IMR-90 (cell line): ENCODE measurements around the gene PTPRN2. TPM values are rescaled to one million over a fixed set of nuclear protein-coding genes. Genes with fewer than 3 reads are reported as not detected.

Source experiments
- ATAC-seq: fragments of 200-7000 bp; cut with Tn5 transposase; 2 replicates; pipeline ENCODE4 v1.9.1; 2020; ENCODE audit warnings: low read depth, mild to moderate bottlenecking, moderate library complexity
- BruUV-seq: library from RNA; stranded (reverse); fragments of 400-500 nt; replicated peaks from 2 replicates; lab custom pipeline; 2021; lab: Mats Ljungman, UMichigan
- CTCF ChIA-PET: fragments of 300-600 bp; formaldehyde crosslinking; extraction: SDS; loops from one replicate; lab custom pipeline; 2021; ENCODE audit warnings: antibody characterized with exemption; lab: Yijun Ruan, JAX
- POLR2A ChIA-PET: fragments of 300-600 bp; sonication (Branson Sonifier 250); formaldehyde crosslinking; loops from one replicate; lab custom pipeline; 2022; ENCODE audit warnings: antibody characterized with exemption; ENCODE audit not compliant: unreplicated experiment; lab: Charles Lee
- DNase-seq: peaks from one replicate; pipeline ENCODE4 v3.0.0; 2013
- H2AFZ ChIP-seq: replicated peaks from 2 replicates; pipeline ENCODE3; 2013; ENCODE audit warnings: low read length, mild to moderate bottlenecking; ENCODE audit not compliant: poor library complexity
- H2AK5ac ChIP-seq: 2 replicates; pipeline ENCODE4 v1.6.1; 2013; ENCODE audit warnings: low read depth, low read length, inconsistent platforms
- H2AK9ac ChIP-seq: replicated peaks from 2 replicates; pipeline ENCODE3; 2013; ENCODE audit warnings: mild to moderate bottlenecking, low read depth, low read length, moderate library complexity; ENCODE audit not compliant: poor library complexity
- H2BK120ac ChIP-seq: 2 replicates; pipeline ENCODE4 v1.6.1; 2013; ENCODE audit warnings: low read depth, low read length, inconsistent platforms
- H2BK15ac ChIP-seq: 3 replicates; pipeline ENCODE4 v1.6.1; 2013; ENCODE audit warnings: low read depth, low read length, inconsistent platforms
- H2BK20ac ChIP-seq: 2 replicates; pipeline ENCODE4 v1.6.1; 2013; ENCODE audit warnings: low read depth, mild to moderate bottlenecking, inconsistent platforms, low read length, moderate library complexity
- H2BK5ac ChIP-seq: 2 replicates; pipeline ENCODE4 v1.6.1; 2013; ENCODE audit warnings: mild to moderate bottlenecking, low read depth, low read length, inconsistent platforms; ENCODE audit not compliant: poor library complexity, severe bottlenecking
- H3K14ac ChIP-seq: replicated peaks from 2 replicates; pipeline ENCODE4 v1.6.1; 2013; ENCODE audit warnings: low read depth, low read length, inconsistent platforms
- H3K18ac ChIP-seq: 2 replicates; pipeline ENCODE4 v1.6.1; 2013; ENCODE audit warnings: low read depth, low read length, control low read depth
- H3K23ac ChIP-seq: 2 replicates; pipeline ENCODE4 v1.6.1; 2013; ENCODE audit warnings: low read depth, low read length, inconsistent platforms
- H3K27ac ChIP-seq: 2 replicates; pipeline ENCODE4 v1.5.1; 2013; ENCODE audit warnings: mild to moderate bottlenecking, control low read depth, low read length; ENCODE audit not compliant: insufficient read depth
- H3K27me3 ChIP-seq: 2 replicates; pipeline ENCODE4 v1.6.1; 2013; ENCODE audit warnings: low read length; ENCODE audit not compliant: control insufficient read depth, insufficient read depth
- H3K36me3 ChIP-seq: 2 replicates; pipeline ENCODE4 v1.6.1; 2013; ENCODE audit warnings: low read length, mixed read lengths; ENCODE audit not compliant: control insufficient read depth, insufficient read depth
- H3K4ac ChIP-seq: 2 replicates; pipeline ENCODE4 v1.6.1; 2013; ENCODE audit warnings: low read depth, low read length, inconsistent platforms
- H3K4me1 ChIP-seq: 2 replicates; pipeline ENCODE4 v1.6.1; 2013; ENCODE audit warnings: low read length, mixed read lengths; ENCODE audit not compliant: control insufficient read depth, insufficient read depth
- H3K4me2 ChIP-seq: 2 replicates; pipeline ENCODE4 v1.6.1; 2013; ENCODE audit warnings: low read depth, mild to moderate bottlenecking, control low read depth, low read length, moderate library complexity
- H3K4me3 ChIP-seq: 2 replicates; pipeline ENCODE4 v1.5.1; 2013; ENCODE audit warnings: low read depth, mild to moderate bottlenecking, control low read depth, low read length, moderate library complexity; ENCODE audit not compliant: insufficient read depth
- H3K56ac ChIP-seq: 2 replicates; pipeline ENCODE4 v1.6.1; 2013; ENCODE audit warnings: low read length, inconsistent platforms; ENCODE audit not compliant: insufficient read depth; ENCODE audit errors: extremely low read depth
- H3K79me1 ChIP-seq, 2 experiments: 2 replicates each; pipeline ENCODE4 v1.6.1; 2013; ENCODE audit warnings: low read length in 2 of 2, inconsistent platforms in 1 of 2, low read depth in 1 of 2
- H3K9ac ChIP-seq: 2 replicates; pipeline ENCODE4 v1.6.1; 2013; ENCODE audit warnings: low read depth, low read length, control low read depth
- H3K9me1 ChIP-seq: 2 replicates; pipeline ENCODE4 v1.6.1; 2013; ENCODE audit warnings: low read length, inconsistent platforms; ENCODE audit not compliant: insufficient read depth
- H3K9me3 ChIP-seq: 2 replicates; pipeline ENCODE4 v1.6.1; 2013; ENCODE audit warnings: low read length; ENCODE audit not compliant: control insufficient read depth, insufficient read depth
- H4K20me1 ChIP-seq: 2 replicates; pipeline ENCODE4 v1.6.1; 2013; ENCODE audit warnings: low read length, inconsistent platforms; ENCODE audit not compliant: insufficient read depth
- H4K5ac ChIP-seq: 2 replicates; pipeline ENCODE4 v1.6.1; 2013; ENCODE audit warnings: mild to moderate bottlenecking, low read depth, low read length, control low read depth
- H4K8ac ChIP-seq, 2 experiments: 2 replicates each; pipeline ENCODE4 v1.6.1; 2013; ENCODE audit warnings: low read depth in 2 of 2, low read length in 2 of 2, control low read depth in 1 of 2, inconsistent platforms in 1 of 2
- H4K91ac ChIP-seq: 2 replicates; pipeline ENCODE4 v1.6.1; 2013; ENCODE audit warnings: low read depth, low read length, inconsistent platforms; ENCODE audit not compliant: insufficient read depth
- BHLHE40 ChIP-seq: fragments of 150-350 bp; IDR thresholded peaks from 2 replicates; pipeline ENCODE4 v1.6.1; 2016; ENCODE audit warnings: mild to moderate bottlenecking, low read depth, low read length
- POLR2A ChIP-seq: IDR thresholded peaks from 2 replicates; pipeline ENCODE4 v1.6.1; 2012; ENCODE audit warnings: mild to moderate bottlenecking, low read depth, low read length
- RCOR1 ChIP-seq: IDR thresholded peaks from 2 replicates; pipeline ENCODE4 v1.6.1; 2012; ENCODE audit warnings: mild to moderate bottlenecking, low read length, improper control_type of control experiment; ENCODE audit not compliant: insufficient replicate concordance
- SMC3 ChIP-seq: fragments of 150-350 bp; IDR thresholded peaks from 2 replicates; pipeline ENCODE4 v1.6.1; 2016; ENCODE audit warnings: low read depth, mild to moderate bottlenecking, antibody characterized with exemption, low read length, moderate library complexity
- USF2 ChIP-seq: fragments of 150-350 bp; IDR thresholded peaks from 2 replicates; pipeline ENCODE4 v1.6.1; 2017; ENCODE audit warnings: mild to moderate bottlenecking, antibody characterized with exemption, low read length, low read depth
- WGBS, 2 experiments: methylation state at CpG; one replicate each; pipeline versions ENCODE4 v1.1.5 to v1.1.7; 2013; ENCODE audit warnings: missing lambda C conversion rate in 2 of 2; ENCODE audit not compliant: insufficient read length in 1 of 2; ENCODE audit errors: extremely low coverage in 2 of 2; 5-methylcytosine and 5-hydroxymethylcytosine counted together
- dilution Hi-C: fragments of 300-500 bp; cut with HindIII; formaldehyde crosslinking; loops from one replicate; pipeline ENCODE4 v1.14.3; 2018; ENCODE audit warnings: low sequenced_read_pairs; ENCODE audit not compliant: unreplicated experiment
- in situ Hi-C: fragments of 300-500 bp; cut with MboI; formaldehyde crosslinking; loops from 3 replicates; pipeline ENCODE4 v1.14.3; 2019; ENCODE audit warnings: low sequenced_read_pairs, inconsistent platforms, mixed read lengths
- intact Hi-C: fragments of 100-400 bp; cut with micrococcal nuclease; formaldehyde crosslinking; loops from 2 replicates; pipeline ENCODE4 v1.10.0; 2022
- polyA plus RNA-seq, 3 experiments: library from polyadenylated mRNA; depleted of rRNA; stranded (reverse); fragments of >200 nt; gene quantifications; 2 replicates each; pipeline ENCODE4 v1.2.3, GENCODE V29; 2012; ENCODE audit warnings: low replicate concordance in 1 of 3
- total RNA-seq: library from RNA; depleted of rRNA; stranded (reverse); fragments of >200 nt; gene quantifications from 2 replicates; pipeline ENCODE4 v1.2.3, GENCODE V29; 2012

PTPRN2 gene
- total and polyA plus RNA-seq, 2 of the 4 experiments (the other 2 are of a cell fraction) = 0.03 TPM; not detected in 1

- TF ChIP-seq USF2 (no peak), BHLHE40 (no peak), SMC3 (no peak)
Observed at GRCh38 chr7:157974678-157975230, 612.9 kb downstream of the PTPRN2 start (continued).

GRCh38 chr7:157973971-157974677, 613.5 kb downstream of the PTPRN2 start:
- Histone ChIP-seq H2BK120ac (no peak overlapping the region), H3K18ac (no peak overlapping the region), H2BK5ac (no peak overlapping the region), H3K4me1 (no peaks in the 10 kb centered on the region), H3K9ac (no peak overlapping the region), H2AK5ac (no peak overlapping the region), H4K91ac (no peak overlapping the region), H4K5ac (no peak overlapping the region), H3K4me2 (no peak overlapping the region), H2BK20ac (no peak overlapping the region), H2BK15ac (no peak overlapping the region), H3K23ac (no peak overlapping the region), H2AK9ac (no peak overlapping the region), H4K20me1 (no peaks in the 10 kb centered on the region), H4K8ac (no peak overlapping the region), H3K79me1 (no peaks in the 10 kb centered on the region), H3K27me3 (no peaks in the 10 kb centered on the region), H2AFZ (no peak overlapping the region), H3K4ac (no peak overlapping the region), H3K4me3 (no peak overlapping the region), H3K14ac (no peak overlapping the region), H3K9me1 (no peaks in the 10 kb centered on the region), H3K56ac (no peak overlapping the region), H3K36me3 (no peaks in the 10 kb centered on the region), H3K9me3 (peaks cover 53% of the 10 kb centered on the region), H3K27ac (no peak overlapping the region)
- DNase-seq = no peak
- no peak for ATAC-seq
- 85% methylated on average over 11 of the region's 23 CpGs; no CpG with 5 or more reads in 1 of the 2 experiments for WGBS, 2 experiments
- ChIA-PET POLR2A (no interaction called here), CTCF (no interaction called here)
- no TSS peak for BruUV-seq
- dilution Hi-C loops = no loop called here
- in situ Hi-C loops = no loop called here
- no peak for TF ChIP-seq RCOR1
- no peak for TF ChIP-seq BHLHE40
- TF ChIP-seq POLR2A = no peak
- intact Hi-C loops = no loop called here
